Non-pigmented ciliary epithelial cell (primary cell): ENCODE measurements around the gene HIVEP3.
A peak's percentile ranks its signal among the peaks of the same experiment; 100 is the strongest.

ENCODE experiments used
- DNase-seq: peaks from one replicate; pipeline ENCODE4 v3.0.0-alpha.2; 2010; ENCODE audit warnings: low read depth

The HIVEP3 gene

GRCh38 chr1:41920658-41921057, 1.9 kb upstream of the HIVEP3 start:
- no peak for DNase-seq

GRCh38 chr1:41919764-41920397, 1.2 kb upstream of the HIVEP3 start:
- DNase-seq: no peak

- no peak for DNase-seq
These were observed 409 bp upstream of the HIVEP3 start for GRCh38 chr1:41919131-41919530.

GRCh38 chr1:41917835-41918449, 780 bp downstream of the HIVEP3 start:
- no peak for DNase-seq

- DNase-seq: no peak
These were observed 1.6 kb downstream of the HIVEP3 start for GRCh38 chr1:41917076-41917475.

- no peak for DNase-seq
These were observed 2.7 kb downstream of the HIVEP3 start for GRCh38 chr1:41915786-41916571.

- no peak for DNase-seq
These were observed 4.2 kb downstream of the HIVEP3 start for GRCh38 chr1:41914516-41914915.

- DNase-seq: no peak
These were observed 5.7 kb downstream of the HIVEP3 start for GRCh38 chr1:41913014-41913413.

GRCh38 chr1:41908288-41908895, 10.3 kb downstream of the HIVEP3 start:
- no peak for DNase-seq

GRCh38 chr1:41907446-41907845, 11.3 kb downstream of the HIVEP3 start:
- no peak for DNase-seq

- DNase-seq: no peak
These were observed 11.8 kb downstream of the HIVEP3 start for GRCh38 chr1:41906943-41907342.

- DNase-seq: no peak
These were observed 13.5 kb downstream of the HIVEP3 start for GRCh38 chr1:41905093-41905675.

GRCh38 chr1:41902664-41903063, 16.1 kb downstream of the HIVEP3 start:
- DNase-seq: no peak

- DNase-seq: peak; percentile 91
These were observed 16.6 kb downstream of the HIVEP3 start for GRCh38 chr1:41902159-41902577.

GRCh38 chr1:41901551-41901950, 17.2 kb downstream of the HIVEP3 start:
- no peak for DNase-seq

GRCh38 chr1:41900603-41901444, 17.9 kb downstream of the HIVEP3 start:
- no peak for DNase-seq

- no peak for DNase-seq
These were observed 20.5 kb downstream of the HIVEP3 start for GRCh38 chr1:41898191-41898713.

- no peak for DNase-seq
These were observed 23.2 kb downstream of the HIVEP3 start for GRCh38 chr1:41895552-41895951.

GRCh38 chr1:41894808-41895483, 23.8 kb downstream of the HIVEP3 start:
- no peak for DNase-seq

GRCh38 chr1:41894101-41894807, 24.5 kb downstream of the HIVEP3 start:
- DNase-seq: no peak
